LNCaP clone FGC (cell line): ENCODE measurements around the gene SLC44A1.

Experiments
- DNase-seq: peaks from one replicate; pipeline ENCODE4 v3.0.0-alpha.2; 2011; ENCODE audit warnings: low read depth
- H3K4me3 ChIP-seq: 2 replicates; pipeline ENCODE4 v1.5.1; 2011; ENCODE audit warnings: mild to moderate bottlenecking, low read depth, low read length, control low read depth
- CTCF ChIP-seq: IDR thresholded peaks from 2 replicates; pipeline ENCODE4 v1.5.1; 2012; ENCODE audit warnings: mild to moderate bottlenecking; ENCODE audit not compliant: control insufficient read depth, insufficient read depth; ENCODE audit errors: extremely low read depth

Gene SLC44A1

GRCh38 chr9:105385381-105385985 is 141.0 kb downstream of the SLC44A1 start:
- no peak for DNase-seq
- TF ChIP-seq CTCF: no peak
- H3K4me3 ChIP-seq: no peak overlapping the region

GRCh38 chr9:105389796-105390195 is 145.3 kb downstream of the SLC44A1 start:
- TF ChIP-seq CTCF: no peak
- H3K4me3 ChIP-seq: no peak overlapping the region
- DNase-seq: no peak

- no peak for DNase-seq
- no peak overlapping the region for H3K4me3 ChIP-seq
- TF ChIP-seq CTCF: no peak
Observed at GRCh38 chr9:105390871-105391270, 146.4 kb downstream of the SLC44A1 start.

GRCh38 chr9:105391288-105391687 is 146.8 kb downstream of the SLC44A1 start:
- no peak for DNase-seq
- no peak overlapping the region for H3K4me3 ChIP-seq
- no peak for TF ChIP-seq CTCF

- no peak for TF ChIP-seq CTCF
- no peak for DNase-seq
- H3K4me3 ChIP-seq: no peak overlapping the region
Observed at GRCh38 chr9:105392531-105392930, 148.1 kb downstream of the SLC44A1 start.

GRCh38 chr9:105393576-105394344 is 149.3 kb downstream of the SLC44A1 start:
- no peak overlapping the region for H3K4me3 ChIP-seq
- DNase-seq: no peak
- TF ChIP-seq CTCF: no peak
